HT-29 (cell line): ENCODE data around the gene VKORC1. TPM values are rescaled to one million over a fixed set of nuclear protein-coding genes. Genes with fewer than 3 reads are reported as not detected.

Experiments used
- DNase-seq: peaks from one replicate; pipeline ENCODE4 v3.0.0-alpha.2; 2015; ENCODE audit warnings: low spot score
- total RNA-seq: library from RNA; depleted of rRNA; stranded (reverse); fragments of >200 nt; shearing (Covaris generic); gene quantifications from 2 replicates; pipeline ENCODE4 v1.2.3, GENCODE V29; 2014; rRNA removed

Gene VKORC1
- total RNA-seq, 1 experiment from 2014 or later: 72.3 TPM

- no peak for DNase-seq
These were observed 30.6 kb downstream of the VKORC1 start for GRCh38 chr16:31063843-31064611.

GRCh38 chr16:31063495-31063842 lies 31.1 kb downstream of the VKORC1 start:
- no peak for DNase-seq

DNA sequence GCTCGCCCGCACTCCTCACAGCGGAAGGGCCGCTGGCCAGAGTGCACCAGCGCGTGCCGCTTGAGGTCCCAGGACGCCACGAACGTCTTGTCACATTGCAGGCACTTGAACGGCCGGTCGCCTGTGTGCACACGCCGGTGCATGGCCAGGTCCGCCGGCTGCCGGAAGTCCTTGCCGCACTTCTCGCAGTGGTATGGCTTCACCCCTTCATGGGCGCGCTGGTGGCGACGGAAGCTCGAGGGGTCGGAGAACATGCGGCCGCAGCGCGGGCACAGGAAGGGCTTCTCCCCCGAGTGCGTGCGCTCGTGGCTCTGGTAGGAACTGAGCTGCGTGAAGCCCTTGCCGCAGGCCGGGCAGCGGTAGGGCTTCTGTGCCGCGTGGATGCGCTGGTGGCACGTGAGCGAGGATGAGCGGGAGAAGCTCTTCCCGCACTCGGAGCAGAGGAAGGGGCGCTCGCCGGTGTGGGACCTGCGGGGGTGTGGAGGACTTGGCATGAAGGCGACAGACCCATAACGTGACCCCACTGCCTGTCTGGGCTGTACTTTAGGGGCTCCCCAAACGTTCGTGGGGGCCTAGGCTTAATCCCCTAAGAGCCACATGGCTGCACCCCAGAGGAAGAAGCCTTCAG lies 32.7 kb downstream of the VKORC1 start:
- no peak for DNase-seq

DNA sequence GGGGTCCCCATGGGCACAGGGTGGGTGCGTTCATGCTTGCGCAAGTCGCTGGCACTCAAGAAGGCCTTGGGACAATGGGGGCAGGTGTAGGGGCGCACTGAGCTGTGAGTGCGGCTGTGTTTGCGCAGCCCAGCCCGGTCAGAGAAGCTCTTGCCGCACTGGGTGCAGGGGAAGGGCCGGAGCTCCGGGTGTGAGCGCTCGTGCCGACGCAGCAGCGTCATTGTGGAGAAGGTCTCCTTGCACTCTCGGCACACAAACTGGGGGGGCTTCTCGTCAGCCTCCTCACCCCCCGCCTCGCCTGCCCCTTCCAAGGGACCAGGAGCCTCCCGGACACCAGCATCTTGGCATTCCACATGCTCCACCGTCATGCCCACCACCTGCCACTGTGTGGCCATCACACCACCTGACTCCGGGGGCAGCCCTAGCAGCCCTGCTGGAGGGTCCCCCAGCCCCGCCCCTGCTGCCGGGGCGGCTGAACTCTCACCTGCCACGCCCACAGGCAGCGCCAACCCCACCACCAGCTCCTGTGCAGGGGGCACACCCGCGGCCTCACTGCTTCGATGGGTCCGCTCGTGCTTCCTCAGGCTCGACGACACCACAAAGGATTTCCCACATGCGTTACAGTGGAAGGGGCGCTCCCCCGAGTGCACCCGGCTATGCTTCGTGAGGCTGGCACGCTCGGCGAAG lies 33.3 kb downstream of the VKORC1 start:
- DNase-seq: no peak

GRCh38 chr16:31055613-31056012 lies 39.0 kb downstream of the VKORC1 start:
- DNase-seq: no peak

DNA sequence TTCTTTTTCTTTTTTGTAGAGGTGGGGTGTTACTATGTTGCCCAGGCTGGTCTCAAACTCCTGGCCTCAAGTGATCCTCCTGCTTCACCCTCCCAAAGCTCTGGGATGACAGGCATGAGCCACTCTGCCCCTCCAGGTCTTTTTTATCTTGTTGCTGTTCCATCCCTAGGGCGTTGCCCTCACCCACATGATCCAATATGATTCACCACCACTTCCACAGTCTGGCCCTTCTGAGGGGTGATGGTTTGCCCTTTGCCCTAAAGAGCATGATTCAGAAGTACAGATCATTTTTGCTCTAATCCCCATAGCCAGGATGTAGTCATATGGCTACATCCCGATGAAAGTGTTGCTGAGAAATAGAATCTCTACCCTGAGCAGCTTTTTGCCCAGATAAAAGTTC lies 42.5 kb downstream of the VKORC1 start:
- DNase-seq: peak; percentile 15

GRCh38 chr16:31050280-31051030 lies 44.1 kb downstream of the VKORC1 start:
- DNase-seq: no peak

- DNase-seq: no peak
These were observed 50.6 kb downstream of the VKORC1 start for GRCh38 chr16:31043898-31044481.

GRCh38 chr16:31043352-31043751 lies 51.2 kb downstream of the VKORC1 start:
- DNase-seq: no peak

GRCh38 chr16:31042866-31043265 lies 51.7 kb downstream of the VKORC1 start:
- DNase-seq: no peak

Other genes starting within 250 kb of the VKORC1 start
- gene BCL7C, start 200.7 kb downstream of the VKORC1 start, total RNA-seq: 28.3 and 34.3 TPM in 2 replicates
- gene CTF1, start 198.2 kb downstream of the VKORC1 start, total RNA-seq: not detected in 2 replicates
- 42.6 and 43.3 TPM in 2 replicates for gene FBXL19, start 171.2 kb downstream of the VKORC1 start, total RNA-seq
- 16.9 and 22.9 TPM in 2 replicates for gene ORAI3, start 145.7 kb downstream of the VKORC1 start, total RNA-seq
- gene SETD1A, start 137.0 kb downstream of the VKORC1 start, total RNA-seq: 7.7 and 9.8 TPM in 2 replicates
- gene HSD3B7, start 109.6 kb downstream of the VKORC1 start, total RNA-seq: 24.7 and 28.9 TPM in 2 replicates
- gene STX1B, start 84.2 kb downstream of the VKORC1 start, total RNA-seq: not detected in 2 replicates
- gene STX4, start 61.2 kb downstream of the VKORC1 start, total RNA-seq: 17.1 and 17.9 TPM in 2 replicates
- 21.6 and 29.8 TPM in 2 replicates for gene ZNF668, start 20.6 kb downstream of the VKORC1 start, total RNA-seq
- 18.4 and 22.0 TPM in 2 replicates for gene ZNF646, start 20.4 kb downstream of the VKORC1 start, total RNA-seq
- 1.3 and 3.7 TPM in 2 replicates for gene PRSS53, start 5.9 kb downstream of the VKORC1 start, total RNA-seq
- 53.2 and 56.3 TPM in 2 replicates for gene BCKDK, start 13.6 kb upstream of the VKORC1 start, total RNA-seq
- 50.1 and 55.7 TPM in 2 replicates for gene KAT8, start 22.9 kb upstream of the VKORC1 start, total RNA-seq
- gene PRSS8, start 40.9 kb upstream of the VKORC1 start, total RNA-seq: 116 and 128 TPM in 2 replicates
- 2.3 and 4.1 TPM in 2 replicates for gene PRSS36, start 55.3 kb upstream of the VKORC1 start, total RNA-seq
- gene FUS, start 85.3 kb upstream of the VKORC1 start, total RNA-seq: 34.0 and 36.5 TPM in 2 replicates
- 118 and 130 TPM in 2 replicates for gene PYCARD, start 108.0 kb upstream of the VKORC1 start, total RNA-seq
- gene TRIM72, start 119.3 kb upstream of the VKORC1 start, total RNA-seq: 0.23 and 0.84 TPM in 2 replicates
- gene PYDC1, start 122.3 kb upstream of the VKORC1 start, total RNA-seq: not detected in 2 replicates
- 4.3 and 5.1 TPM in 2 replicates for gene ITGAM, start 165.2 kb upstream of the VKORC1 start, total RNA-seq